ENCODE data around the gene ZNHIT1.

Gene ZNHIT1

DNA sequence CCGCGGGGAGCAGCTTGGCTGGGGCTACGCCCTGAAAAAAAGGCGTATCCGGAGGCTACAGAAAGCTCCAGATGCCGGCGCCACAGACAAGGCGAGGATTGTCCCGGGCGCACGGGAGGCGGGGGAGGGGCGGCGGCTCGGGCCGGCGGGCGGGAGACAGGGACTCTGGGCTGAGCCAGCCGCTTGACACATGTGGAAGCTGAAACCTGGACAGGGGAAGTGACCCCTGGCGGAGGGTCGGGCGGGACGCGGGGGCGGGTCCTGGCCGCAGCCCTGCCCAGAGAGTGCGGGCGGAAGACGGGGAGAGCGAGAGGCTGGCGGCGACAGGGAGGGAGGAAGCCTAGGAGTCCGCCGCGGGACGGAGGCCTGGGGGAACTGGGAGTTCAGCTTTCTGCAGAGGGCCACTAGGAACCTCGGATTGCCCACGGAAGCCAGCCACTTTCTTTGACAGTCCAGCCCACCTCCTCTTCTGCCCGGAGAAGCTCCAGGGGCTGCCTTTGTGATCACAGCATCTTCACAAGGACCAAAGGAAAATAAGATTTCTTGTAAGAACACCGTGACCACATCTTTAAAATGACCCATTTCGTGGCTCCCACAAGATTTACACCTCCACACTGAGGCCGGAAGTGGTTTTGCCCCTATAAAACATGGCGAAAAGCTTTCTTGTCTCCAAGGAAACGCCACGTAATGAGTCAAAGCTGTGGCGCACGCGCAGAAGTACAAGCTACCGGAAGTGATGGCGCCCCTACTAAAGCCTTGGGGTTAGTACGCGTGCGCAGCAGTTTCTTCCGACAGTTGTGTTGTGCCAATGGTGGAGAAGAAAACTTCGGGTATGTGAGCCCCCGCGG, at the start of gene ZNHIT1, which contains the start of gene PLOD3:
ZNHIT1 (plus strand) TSS at position 778 of the 848 bp plus-strand sequence; CDS start at position 809, 31 bp downstream.
PLOD3 (minus strand) TSS at position 194 of the 848 bp plus-strand sequence. CDS start 307 bp downstream, outside the sequence.
- DNase-seq (ENCODE audit: low read depth) = peak; percentile 88

DNA sequence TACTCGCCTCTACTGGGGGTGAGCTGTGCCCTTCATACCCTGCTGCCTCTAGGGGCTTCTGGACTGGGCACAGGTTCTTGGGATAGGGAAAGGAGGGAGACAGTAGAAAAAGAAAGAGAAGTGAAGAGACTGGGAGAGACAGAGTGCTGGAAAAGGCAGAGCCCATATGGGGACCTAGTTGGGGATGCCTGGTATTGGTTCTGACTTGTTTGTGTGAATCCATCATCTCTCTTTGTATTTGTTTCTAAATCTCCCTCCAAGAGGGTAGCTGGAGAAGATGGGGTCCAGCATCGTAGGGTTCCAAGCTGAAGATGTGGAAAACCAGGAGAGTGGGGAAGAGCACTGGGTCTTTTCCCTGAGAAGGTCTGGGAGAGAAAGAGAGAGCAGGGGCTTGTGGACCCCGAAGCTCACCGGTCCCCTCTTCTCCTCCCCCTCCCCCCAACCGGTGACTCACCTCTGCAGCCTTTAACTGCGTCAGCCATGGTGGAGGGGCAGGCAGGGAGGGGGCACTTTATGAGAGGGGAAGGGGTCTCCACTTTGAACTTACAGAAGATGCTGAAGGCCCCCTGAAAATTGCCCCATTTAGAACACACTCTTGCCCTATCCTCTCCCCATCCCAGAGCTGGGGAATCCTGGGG, 49.4 kb upstream of the ZNHIT1 start:
- no peak for DNase-seq (ENCODE audit: low read depth)

DNA sequence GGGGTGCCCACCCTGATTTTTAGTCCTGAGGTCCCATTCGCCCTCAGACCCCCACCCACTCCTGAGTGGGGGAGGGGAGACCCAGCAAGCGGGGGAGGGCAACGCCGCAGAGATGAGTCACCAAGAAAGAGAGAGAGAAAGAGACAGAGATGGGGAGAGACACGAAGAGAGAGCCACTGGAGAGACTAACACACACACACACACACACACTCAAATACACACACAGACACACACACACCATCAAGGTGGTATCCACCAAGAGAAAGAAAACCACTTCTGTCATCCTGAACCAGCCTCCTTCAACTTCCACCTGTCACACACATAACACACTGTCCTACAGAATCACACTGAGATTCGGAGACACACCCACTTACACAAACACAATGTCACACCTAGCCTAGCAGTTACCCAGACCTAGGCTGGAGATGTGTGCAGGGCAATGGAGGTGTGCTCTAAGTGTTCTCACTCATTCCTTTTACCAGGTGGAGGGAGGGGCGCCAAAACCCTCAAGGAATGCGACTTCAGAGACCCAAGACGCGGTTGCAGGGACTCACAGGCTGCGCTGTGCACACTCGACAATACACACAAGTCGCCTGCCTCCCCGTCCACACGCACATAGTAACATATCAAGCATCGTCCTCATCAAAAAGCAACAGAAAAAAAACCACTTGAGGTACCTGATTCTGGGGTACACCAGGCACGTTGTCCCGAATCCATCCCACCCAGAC, 48.7 kb upstream of the ZNHIT1 start:
- no peak for DNase-seq (ENCODE audit: low read depth)

DNA sequence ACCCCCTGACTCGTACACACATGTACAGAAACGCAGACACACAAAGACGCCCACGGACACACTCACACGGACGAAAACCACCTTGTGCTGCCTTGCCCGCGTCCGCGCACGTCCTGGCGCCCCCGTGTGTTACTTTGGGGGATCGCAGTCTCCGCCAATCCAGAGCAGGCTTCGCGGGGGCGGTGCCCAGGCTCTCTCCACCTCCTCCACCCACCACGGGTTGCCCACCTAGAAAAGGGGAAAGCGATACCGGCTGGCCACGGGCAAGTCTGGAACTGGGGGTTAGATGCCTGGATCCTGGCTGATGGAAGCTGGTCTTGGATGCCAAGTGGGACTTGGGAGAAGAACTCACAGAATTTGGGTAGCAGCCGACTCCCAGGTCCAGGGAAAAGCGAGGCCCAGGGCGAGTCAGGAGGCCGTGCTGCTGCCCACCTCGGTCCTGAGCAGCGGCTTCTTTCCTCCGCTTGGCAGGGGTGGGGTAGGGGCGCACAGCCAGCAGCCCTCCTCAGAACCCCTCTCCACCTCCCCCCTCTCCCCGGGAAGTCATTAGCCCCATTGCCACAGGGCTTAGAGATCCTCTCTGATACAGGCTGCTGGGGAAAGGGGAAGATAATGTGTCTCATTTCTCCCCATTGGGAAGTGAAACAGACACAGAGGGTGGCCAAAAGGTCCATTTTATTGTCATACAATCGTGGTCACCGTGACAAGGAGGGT, 48.0 kb upstream of the ZNHIT1 start:
- DNase-seq (ENCODE audit: low read depth) = peak; percentile 71

DNA sequence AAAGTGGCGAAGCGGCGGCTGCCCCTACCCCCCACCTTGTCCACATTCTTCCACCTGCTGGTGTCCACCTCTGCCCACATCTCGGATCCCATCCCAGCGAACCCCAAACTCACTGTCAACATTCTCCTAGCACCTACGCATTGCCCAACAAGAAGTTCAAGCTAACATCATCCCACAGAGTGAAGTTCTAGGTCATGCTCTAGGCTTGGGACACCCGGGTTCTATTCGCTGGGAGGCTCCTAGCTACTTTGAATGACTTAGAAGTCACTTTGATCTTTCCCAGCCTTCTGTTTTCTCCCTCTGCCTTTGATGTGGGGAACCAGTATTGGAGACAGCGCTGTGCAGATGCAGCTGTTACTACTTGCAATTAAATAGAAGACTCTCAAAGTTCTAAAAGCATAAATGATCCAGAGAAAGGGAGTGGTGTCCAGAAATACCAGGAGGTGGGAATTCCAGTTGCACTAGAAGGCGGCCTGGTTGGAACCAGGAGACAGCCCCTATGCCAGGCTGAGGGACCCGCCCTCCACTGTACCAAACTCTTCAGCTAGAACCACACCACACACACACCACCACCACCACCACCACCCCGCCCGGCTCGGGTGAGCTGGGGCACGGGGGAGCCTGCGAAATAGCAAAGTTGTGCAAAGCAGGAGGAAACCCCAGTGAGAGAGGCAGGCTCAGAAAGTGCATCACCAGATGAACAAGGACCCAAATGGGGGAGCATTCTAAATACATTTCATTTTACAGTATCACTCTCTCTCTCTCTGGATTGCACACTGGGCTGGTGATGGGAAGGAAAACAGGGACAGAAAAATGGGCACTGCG, 47.1 kb upstream of the ZNHIT1 start:
- no peak for DNase-seq (ENCODE audit: low read depth)

DNA sequence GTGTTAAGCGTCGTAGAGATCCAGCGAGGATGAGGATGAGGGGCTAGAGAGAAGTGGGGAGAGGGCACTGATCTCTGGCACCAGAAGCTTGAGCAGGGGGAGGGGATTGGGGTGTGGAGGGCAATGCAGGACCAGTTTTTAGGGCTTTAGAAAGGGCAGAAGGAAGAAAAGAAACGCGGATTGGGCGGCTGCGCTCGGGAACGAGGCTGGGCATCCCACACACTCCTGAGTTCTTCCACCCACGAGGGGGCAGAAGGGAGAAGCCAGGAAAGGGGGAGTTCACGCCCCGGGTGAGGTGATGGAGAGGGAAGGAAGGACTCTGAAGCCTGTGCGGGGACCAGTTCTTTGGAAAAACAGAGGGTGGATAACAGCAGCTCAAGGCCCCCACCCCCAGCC, 46.5 kb upstream of the ZNHIT1 start:
- no peak for DNase-seq (ENCODE audit: low read depth)

DNA sequence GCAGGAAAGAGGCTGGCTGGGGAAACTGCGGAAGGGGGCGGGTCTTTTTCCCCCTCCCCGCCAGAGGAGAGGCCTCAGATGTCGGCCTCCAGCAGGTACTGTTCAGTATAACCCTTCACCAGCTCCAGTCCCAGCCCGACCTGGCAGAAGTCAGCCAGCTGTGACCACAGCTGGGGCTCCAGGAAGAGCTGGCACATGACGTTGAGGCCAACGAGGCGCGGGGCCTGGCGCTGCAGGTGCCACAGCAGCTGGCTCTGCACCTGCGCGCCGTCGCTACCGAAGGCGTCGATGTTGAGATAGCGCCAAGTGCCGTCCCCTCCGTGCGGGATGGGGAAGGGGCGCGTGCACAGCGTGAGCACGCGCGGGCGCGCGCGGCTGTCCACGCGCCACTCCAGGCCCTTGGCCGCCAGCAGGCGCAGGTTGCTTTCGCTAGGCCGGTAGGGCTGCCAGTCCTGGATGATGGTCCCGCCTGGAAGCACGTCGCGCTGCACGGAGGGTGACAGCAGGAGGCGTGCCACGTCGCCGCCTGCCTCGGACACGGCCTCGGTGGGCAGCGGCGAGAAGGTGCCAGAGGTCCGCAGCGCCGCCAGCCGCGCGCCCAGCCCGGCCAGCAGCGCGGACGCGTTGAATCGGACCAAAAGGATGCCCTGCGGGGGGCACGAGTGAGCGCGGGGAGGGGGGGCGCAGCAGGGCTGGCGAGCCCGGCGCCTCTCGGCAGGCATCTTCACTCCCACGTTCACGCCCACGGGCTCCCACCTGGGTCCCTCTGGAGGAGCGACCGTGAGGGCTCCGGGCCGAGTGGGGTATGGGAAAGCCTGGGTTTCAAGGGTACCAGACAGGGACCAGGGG, 45.7 kb upstream of the ZNHIT1 start:
- no peak for DNase-seq (ENCODE audit: low read depth)

DNA sequence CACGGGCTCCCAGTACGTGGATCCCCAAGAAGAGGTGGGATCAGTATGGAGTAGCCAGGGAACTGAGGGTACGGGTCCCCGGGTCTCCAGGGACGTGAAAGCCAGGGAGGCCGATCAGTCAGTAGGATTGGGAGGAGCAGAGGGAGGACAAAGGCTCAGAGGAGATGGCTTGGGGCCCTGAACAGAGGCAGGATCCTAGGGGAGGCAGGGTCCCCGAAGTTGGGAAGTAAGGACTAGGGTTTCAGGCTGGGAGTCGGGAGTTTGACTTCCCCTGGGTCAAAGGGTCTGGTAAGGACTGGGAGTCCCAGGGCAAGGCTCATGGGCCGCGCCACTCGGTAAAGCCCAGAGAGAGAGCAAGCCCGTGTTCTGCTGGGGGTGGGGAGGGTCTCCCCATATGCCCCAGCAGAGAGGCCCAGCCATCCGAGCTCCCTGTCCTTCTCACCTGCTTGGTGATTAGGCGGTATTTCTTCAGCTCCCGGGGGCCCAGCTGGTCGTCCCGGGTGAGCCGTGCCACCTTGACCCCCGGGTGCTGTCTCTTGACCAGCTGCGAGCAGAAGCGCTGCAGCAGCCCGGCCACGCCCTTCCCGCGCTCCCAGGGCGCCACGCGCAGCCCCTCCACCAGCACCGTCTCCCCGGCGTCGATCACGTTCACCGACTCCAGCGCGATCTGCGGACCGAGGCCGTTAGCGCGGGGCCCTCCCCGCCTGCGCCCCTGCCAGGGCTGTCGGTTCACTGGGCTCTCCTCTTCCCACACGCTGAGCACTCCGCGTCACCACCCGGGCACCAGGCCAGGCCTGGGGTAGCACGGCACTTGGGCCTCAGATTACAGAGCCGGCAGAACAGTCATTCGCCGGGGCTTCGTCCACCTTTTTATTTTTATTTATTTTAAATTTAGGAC, 44.9 kb upstream of the ZNHIT1 start:
- no peak for DNase-seq (ENCODE audit: low read depth)

DNA sequence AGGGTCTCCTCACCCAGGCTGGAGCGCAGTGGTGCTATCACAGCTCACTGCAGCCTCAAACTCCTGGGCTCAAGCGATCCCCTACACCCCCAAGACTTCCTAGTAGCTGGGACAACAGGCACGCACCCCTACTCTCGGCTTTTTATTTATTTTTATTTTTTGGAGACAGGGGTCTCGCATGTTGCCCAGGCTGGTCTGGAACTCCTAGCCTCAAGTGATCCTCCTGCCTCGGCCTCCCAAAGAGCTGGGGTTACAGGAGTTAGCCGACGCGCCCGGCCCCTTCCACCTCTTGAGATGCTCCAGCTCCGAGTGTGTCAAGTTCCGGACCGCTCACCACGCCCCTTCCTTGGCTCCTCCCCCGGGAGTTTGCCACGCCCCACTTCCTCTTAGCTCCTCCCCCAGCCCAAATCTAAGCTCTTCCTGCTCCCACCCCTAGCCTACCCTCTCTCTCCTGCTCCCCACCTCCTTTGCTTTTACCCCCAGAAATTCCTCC, 44.2 kb upstream of the ZNHIT1 start:
- DNase-seq (ENCODE audit: low read depth) = peak; percentile 49

DNA sequence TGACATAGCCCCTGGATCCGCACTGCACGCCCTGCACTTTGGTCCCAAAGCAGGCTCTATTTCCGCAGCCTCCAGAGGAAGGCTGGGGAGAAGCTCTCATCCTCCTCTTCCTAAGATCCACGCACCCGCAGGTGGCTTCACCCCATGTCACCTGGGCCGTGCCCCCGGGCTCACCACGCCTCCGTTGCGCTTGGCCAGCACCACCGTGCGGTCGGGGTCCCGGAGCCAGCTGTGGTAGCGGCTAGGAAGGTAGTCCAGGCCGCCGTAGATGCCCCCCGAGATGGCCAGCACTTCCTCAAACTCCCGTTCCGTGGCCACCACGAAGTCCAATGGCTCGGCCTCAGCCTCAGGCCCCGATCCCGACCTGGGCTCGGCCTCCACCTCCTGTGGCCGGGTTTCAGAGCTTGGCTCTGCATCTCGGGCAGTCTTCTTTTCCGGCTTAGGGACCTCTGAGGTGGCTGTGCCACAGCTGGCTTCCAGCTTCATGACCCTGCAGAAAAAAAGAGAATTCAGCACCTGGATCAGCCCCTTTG, 43.6 kb upstream of the ZNHIT1 start:
- no peak for DNase-seq (ENCODE audit: low read depth)

DNA sequence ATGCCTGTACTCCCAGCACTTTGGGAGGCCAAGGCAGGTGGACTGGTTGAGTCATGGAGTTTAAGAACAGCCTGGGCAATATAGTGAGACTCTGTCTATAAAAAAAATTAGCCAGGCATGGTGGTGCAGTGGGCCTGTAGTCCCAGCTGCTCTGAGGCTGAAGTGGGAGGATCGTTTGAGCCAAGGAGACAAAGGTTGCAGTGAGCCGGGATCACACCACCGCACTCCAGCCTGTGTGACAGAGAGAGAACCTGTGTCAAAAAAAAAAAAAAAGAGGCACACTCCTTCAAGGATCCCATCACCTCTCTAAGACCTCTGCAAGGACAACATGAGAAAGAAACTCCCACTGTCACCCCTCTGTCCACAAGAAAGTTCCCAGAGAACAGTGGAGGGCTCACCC, 42.3 kb upstream of the ZNHIT1 start:
- DNase-seq (ENCODE audit: low read depth) = no peak

DNA sequence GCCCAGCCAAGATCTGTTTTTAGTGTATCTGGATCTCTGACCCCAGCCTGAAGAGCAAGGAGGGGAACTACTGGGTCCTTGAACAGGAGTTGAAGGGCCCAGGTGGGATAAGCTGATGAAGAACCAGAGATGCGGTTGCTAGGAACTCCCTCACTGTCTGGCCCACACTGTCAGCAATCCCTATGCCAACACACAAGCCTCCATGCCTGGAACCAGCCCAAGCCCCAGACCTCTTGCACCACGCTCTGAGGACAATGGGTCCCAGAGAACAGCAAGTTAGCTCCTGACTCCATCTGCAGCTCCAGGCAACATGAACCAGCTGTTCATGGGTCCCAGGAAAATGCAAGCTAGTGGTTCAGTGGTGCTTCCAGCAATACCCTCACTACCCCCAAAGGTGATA, 40.3 kb upstream of the ZNHIT1 start:
- no peak for DNase-seq (ENCODE audit: low read depth)

DNA sequence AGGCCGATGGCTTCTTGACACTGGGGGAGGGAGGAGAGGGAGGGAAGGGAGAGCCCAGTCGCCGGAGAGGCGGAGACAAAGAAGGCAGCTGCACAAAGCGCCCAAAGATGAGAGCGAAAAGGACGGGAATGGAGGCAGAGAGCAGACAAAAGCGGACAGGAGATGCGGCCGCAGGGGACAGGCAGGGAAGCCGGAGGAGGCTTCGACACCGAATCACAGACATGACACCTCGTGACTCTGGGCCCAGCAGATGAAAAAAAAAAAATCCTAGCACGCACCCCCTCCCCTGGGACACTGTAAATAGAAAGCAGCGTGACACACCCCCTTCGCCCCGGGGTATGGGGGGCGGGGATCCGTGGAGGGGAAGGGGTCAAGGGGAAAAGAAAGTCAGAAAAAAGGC, 38.8 kb upstream of the ZNHIT1 start:
- no peak for DNase-seq (ENCODE audit: low read depth)

DNA sequence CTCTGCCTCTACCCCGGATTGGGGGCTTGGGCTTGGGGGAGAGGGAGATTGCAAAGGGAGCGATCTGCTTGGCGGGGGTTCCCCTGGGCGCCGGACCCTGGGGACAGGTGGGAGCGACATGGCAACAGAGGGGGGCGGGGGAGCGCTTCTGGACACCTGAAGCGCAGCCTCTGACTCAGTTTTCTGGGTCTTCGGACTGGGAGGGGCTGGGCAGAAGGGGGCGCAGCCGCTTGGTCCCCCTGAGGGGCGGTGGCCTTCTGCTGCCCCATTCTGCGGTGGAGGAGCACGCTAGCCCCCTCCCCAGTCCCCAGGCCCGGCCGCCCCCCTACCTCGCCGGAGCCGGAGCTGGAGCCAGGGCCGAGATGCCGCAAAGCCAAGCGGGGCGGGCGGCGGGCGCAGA, 38.3 kb upstream of the ZNHIT1 start:
- no peak for DNase-seq (ENCODE audit: low read depth)

DNA sequence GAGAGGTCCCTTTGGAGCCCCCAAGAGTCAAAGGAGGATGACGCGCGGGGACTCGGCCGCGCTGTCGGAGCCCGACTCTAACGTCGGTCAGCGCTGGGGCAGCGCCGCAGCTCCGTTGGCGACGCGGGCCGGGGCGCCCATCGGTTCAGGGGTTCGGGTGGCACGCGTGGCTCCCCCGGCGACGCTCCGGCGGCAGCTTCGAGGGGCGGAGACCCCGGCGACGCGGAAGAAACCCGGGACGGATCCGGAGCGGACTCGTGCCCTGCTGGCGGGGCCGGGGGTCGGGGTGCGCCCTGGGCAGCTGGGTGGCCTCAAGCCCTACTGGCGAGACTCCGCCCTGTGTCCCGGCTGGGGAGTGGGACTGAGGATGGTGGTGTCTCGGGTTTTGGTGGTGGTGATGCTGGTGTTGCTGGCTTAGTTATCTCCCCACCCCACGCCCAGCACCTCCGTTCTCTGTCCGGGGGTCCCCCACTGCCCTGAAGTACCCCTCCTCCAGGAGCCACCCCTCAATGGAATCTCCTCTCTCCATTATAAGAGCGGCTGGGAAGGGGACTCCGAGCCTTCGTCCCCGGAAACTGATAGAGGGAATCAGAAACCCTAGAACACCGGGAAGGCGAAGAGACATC, 37.7 kb upstream of the ZNHIT1 start, which contains the start of gene NAT16:
NAT16 (minus strand) TSS at position 164 of the 626 bp plus-strand sequence. CDS start 5,486 bp downstream, outside the sequence.
- no peak for DNase-seq (ENCODE audit: low read depth)

DNA sequence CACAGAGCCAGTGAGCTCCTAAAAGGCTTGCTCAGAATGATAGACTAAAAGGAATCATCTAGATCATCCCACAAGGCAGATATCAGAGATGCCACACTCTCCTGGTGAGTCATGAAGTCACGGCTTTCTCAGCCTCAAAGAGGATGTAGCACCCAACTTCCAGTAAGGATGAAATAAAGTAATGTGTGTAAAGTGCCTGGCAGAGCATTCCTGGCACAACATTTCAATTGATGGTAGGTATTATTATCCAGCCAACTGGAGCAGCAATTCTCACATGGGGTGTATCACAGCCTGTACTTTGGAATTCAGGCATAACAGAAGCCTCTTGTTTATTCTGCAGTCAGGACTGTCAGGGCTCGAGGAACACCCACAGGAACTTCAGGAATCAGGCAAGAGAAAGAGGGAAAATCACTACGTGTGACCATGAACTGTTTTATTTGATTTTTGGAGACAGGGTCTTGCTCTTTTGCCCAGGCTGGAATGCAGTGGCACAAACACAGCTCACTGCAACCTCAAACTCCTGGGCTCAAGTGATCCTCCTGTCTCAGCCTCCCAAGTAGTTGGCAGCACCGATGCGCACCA, 32.6 kb upstream of the ZNHIT1 start:
- DNase-seq (ENCODE audit: low read depth) = no peak

DNA sequence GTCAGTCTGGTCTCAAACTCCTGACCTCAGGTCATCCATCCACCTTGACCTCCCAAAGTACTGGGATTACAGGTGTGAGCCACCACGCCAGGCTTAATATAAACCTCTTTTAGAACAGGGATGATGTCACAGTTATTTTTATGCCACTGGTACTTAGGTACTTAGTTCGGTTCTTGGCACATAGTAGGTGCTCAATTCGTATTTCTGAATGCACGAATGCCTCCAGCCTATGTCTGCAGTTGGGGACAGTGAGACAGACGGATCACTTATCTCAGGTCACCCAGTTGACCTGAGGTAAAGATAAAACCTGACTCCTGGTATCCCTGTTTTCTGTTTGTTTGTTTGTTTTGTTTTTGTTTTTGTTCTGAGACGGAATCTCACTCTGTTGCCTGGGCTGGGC, 31.8 kb upstream of the ZNHIT1 start:
- DNase-seq (ENCODE audit: low read depth) = no peak
